ENCODE data around the gene COL6A5. TPM values are rescaled to one million over a fixed set of nuclear protein-coding genes. Genes with fewer than 3 reads are reported as not detected.

Gene COL6A5
- total RNA-seq, 1 experiment from 2014 or later, result not detected

DNA sequence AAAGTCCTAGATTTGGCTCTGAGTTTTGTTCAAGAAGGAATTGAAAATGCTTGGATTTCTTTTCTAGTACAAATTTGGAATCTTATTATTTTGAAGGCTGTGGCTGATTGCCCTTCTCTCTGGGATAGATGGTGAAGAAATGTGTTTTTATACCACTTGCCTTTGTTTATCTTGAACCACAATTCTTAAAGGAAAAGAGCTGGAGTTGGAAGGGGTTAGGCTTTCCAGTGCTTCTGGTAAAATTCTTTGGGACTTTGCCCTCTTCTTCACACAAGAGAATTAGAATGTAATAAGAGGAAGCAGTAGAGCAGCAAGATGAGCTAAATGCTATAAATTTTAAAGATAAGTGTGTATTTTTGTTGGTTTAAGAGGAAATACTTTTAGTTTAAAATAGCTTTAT lies 65.8 kb downstream of the COL6A5 start:
- Mint-ChIP-seq H3K9me3 (ENCODE audit: low read depth, unreplicated experiment) (no peaks in the 10 kb centered on the region), H3K4me3 (ENCODE audit: low read depth, unreplicated experiment) (no peak overlapping the region), H3K27ac (ENCODE audit: unreplicated experiment) (no peak overlapping the region), H3K36me3 (ENCODE audit: insufficient read depth, unreplicated experiment) (peaks cover 8% of the 10 kb centered on the region), H3K27me3 (ENCODE audit: unreplicated experiment) (peaks cover 8% of the 10 kb centered on the region), H3K4me1 (ENCODE audit: low read depth, unreplicated experiment) (peaks cover 23% of the 10 kb centered on the region)
- no peak for DNase-seq
- no TSS peak for BruUV-seq (replicated peaks)
- TF ChIP-seq, protein P1, sequence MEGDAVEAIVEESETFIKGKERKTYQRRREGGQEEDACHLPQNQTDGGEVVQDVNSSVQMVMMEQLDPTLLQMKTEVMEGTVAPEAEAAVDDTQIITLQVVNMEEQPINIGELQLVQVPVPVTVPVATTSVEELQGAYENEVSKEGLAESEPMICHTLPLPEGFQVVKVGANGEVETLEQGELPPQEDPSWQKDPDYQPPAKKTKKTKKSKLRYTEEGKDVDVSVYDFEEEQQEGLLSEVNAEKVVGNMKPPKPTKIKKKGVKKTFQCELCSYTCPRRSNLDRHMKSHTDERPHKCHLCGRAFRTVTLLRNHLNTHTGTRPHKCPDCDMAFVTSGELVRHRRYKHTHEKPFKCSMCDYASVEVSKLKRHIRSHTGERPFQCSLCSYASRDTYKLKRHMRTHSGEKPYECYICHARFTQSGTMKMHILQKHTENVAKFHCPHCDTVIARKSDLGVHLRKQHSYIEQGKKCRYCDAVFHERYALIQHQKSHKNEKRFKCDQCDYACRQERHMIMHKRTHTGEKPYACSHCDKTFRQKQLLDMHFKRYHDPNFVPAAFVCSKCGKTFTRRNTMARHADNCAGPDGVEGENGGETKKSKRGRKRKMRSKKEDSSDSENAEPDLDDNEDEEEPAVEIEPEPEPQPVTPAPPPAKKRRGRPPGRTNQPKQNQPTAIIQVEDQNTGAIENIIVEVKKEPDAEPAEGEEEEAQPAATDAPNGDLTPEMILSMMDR (IDR thresholded peaks at IDR 0.05; ENCODE audit: unreplicated experiment), result no peak
- CTCF ChIA-PET, result no interaction called here
- intact Hi-C loops (cut with micrococcal nuclease; ENCODE audit: unreplicated experiment), result no loop called here

DNA sequence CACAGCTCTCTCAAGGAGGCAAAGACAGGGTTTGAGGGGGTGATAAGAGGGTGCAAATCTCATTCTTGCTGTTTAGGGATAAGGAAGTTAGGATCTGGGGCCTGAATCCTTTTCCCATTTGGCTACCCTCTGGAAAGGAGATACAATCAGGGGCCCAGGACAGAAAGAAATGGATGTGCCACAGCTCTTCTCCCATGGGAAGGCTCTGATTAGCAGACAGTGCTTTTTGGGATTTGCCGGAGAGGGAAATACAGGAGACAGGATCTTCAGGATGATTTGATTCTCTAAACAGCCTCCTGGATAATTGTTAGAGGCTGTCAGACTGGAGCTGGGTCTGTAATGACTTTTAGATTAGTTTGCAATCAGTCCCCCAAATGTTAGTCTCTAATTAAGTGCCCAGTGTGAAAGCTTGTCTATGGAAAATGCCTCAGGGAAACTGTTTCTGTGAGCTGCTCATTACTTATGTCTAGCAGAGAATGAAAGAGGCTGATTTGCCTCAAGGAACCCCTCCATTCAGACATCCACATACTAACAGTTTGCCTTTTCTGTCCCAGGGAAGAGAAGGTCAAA lies 67.6 kb downstream of the COL6A5 start:
- Mint-ChIP-seq H3K27ac (ENCODE audit: unreplicated experiment) (no peak overlapping the region), H3K36me3 (ENCODE audit: insufficient read depth, unreplicated experiment) (peaks cover 6% of the 10 kb centered on the region), H3K4me3 (ENCODE audit: low read depth, unreplicated experiment) (no peak overlapping the region), H3K27me3 (ENCODE audit: unreplicated experiment) (peaks cover 6% of the 10 kb centered on the region), H3K4me1 (ENCODE audit: low read depth, unreplicated experiment) (peaks cover 8% of the 10 kb centered on the region), H3K9me3 (ENCODE audit: low read depth, unreplicated experiment) (no peaks in the 10 kb centered on the region)
- BruUV-seq (replicated peaks), result no TSS peak
- intact Hi-C loops (cut with micrococcal nuclease; ENCODE audit: unreplicated experiment), result no loop called here
- CTCF ChIA-PET, result no interaction called here
- no peak for DNase-seq
- TF ChIP-seq, protein P1 (IDR thresholded peaks at IDR 0.05; ENCODE audit: unreplicated experiment), result no peak

DNA sequence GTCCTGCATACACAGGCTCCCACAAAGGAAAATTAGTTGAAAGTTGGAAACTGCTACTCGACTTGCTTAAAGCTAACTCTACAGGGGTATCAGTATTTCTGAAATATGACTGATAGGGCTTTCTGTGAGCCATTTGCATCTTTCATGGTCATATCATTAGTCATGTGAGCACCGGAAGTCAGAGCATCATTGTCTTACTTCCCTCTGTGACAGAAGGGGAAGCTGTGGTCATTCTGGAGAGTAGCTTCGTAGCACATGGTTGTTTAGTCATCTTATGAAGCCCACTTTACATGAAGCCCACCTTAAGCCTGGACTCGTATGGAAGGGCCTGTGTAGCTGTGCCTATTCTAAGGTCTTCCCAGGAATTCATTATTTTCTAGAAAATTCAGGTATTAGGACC lies 69.0 kb downstream of the COL6A5 start:
- Mint-ChIP-seq H3K36me3 (ENCODE audit: insufficient read depth, unreplicated experiment) (no peaks in the 10 kb centered on the region), H3K9me3 (ENCODE audit: low read depth, unreplicated experiment) (no peaks in the 10 kb centered on the region), H3K27ac (ENCODE audit: unreplicated experiment) (no peak overlapping the region), H3K4me3 (ENCODE audit: low read depth, unreplicated experiment) (no peak overlapping the region), H3K4me1 (ENCODE audit: low read depth, unreplicated experiment) (no peaks in the 10 kb centered on the region), H3K27me3 (ENCODE audit: unreplicated experiment) (peaks cover 15% of the 10 kb centered on the region)
- DNase-seq, result no peak
- intact Hi-C loops (cut with micrococcal nuclease; ENCODE audit: unreplicated experiment), result no loop called here
- CTCF ChIA-PET, result interaction anchor here (1.1 kb wide), 1 partner anchor 17 kb away, joined by 3 read pairs; no protein-coding TSS in a partner anchor
- no TSS peak for BruUV-seq (replicated peaks)
- TF ChIP-seq, protein P1 (IDR thresholded peaks at IDR 0.05; ENCODE audit: unreplicated experiment), result no peak

DNA sequence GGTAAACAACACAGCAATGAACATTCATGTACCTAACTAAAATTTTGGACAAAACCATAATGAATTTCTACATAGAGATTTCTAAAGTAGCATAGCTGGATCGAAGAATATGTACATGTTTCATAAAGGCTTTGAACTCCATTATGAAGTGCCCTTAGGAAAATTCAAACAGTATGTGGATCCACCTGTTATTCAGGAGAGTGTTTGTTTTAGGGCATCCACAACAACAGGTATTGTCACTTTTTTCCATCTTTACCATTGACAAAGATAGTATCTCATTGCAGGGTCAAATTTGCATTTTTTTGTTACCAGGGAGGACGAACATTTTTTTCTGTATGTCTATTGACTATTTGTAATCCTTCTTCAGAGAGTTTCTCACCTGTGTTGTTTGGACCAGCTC lies 75.0 kb downstream of the COL6A5 start:
- Mint-ChIP-seq H3K27me3 (ENCODE audit: unreplicated experiment) (peaks cover 29% of the 10 kb centered on the region), H3K4me1 (ENCODE audit: low read depth, unreplicated experiment) (no peaks in the 10 kb centered on the region), H3K4me3 (ENCODE audit: low read depth, unreplicated experiment) (no peak overlapping the region), H3K27ac (ENCODE audit: unreplicated experiment) (no peak overlapping the region), H3K9me3 (ENCODE audit: low read depth, unreplicated experiment) (no peaks in the 10 kb centered on the region), H3K36me3 (ENCODE audit: insufficient read depth, unreplicated experiment) (no peaks in the 10 kb centered on the region)
- no peak for DNase-seq
- TF ChIP-seq, protein P1 (IDR thresholded peaks at IDR 0.05; ENCODE audit: unreplicated experiment), result no peak
- BruUV-seq (replicated peaks), result no TSS peak
- CTCF ChIA-PET, result no interaction called here
- intact Hi-C loops (cut with micrococcal nuclease; ENCODE audit: unreplicated experiment), result no loop called here
